Measurements from ENCODE around the gene TMIGD2. TPM values are rescaled to one million over a fixed set of nuclear protein-coding genes. Genes with fewer than 3 reads are reported as not detected.
"Not testable (repeated sequence)": the region's sequence is repeated elsewhere in the genome, so short reads cannot be mapped to it uniquely, and the experiment has no call there.

Gene TMIGD2
- total RNA-seq, 1 experiment from 2014 or later: 0.94 TPM

DNA sequence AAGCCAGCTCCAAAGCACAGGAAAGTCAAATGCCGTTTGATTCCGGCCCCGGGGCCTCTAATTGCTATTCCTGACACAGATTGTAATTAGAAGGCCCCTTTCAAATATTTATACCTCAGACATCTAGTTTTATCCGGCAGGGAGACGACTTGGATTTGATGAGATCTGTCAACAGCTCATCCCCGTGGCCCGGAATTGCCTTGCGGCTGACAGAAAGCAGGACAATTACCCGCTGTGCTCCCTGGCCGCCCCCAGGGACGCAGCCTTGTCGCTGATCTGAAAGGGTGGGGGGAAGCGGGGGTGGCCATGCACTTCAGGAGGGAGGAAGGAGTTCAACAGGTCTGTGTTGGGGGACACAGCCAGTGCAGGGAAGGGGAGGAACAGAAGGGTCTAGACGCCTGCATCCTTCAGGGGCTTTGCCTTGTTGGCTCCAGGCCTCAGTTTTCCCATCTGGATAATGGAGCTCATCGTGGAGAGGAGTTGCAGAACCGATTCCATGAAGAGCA is 24.9 kb downstream of the TMIGD2 start:
- Mint-ChIP-seq H3K4me1 (peaks cover 8% of the 10 kb centered on the region; the same call in 1 of the 2 replicates), H3K27me3 (ENCODE audit: low read depth) (peaks cover 45% of the 10 kb centered on the region), H3K4me3 (peak overlapping the region; percentile 8; the same call in 1 of the 2 replicates), H3K36me3 (no peaks in the 10 kb centered on the region), H3K9me3 (no peaks in the 10 kb centered on the region), H3K27ac (no peak overlapping the region)
- CTCF ChIA-PET: interaction anchor here (0.6 to 10.5 kb wide), 5 partner anchors 9 to 227 kb away, joined by 3 to 172 read pairs (median 5); no protein-coding TSS in a partner anchor
- ATAC-seq (no peak), DNase-seq (ENCODE audit: low spot score) (no peak)
- POLR2A ChIA-PET: interaction anchor here (0.6 to 1.2 kb wide), 2 partner anchors 16 to 66 kb away, joined by 3 to 4 read pairs; no protein-coding TSS in a partner anchor
- peak; percentile 87 for TF ChIP-seq GTF2I (CRISPR knock-in tag; conservative IDR thresholded peaks at IDR 0.05)
- TF ChIP-seq ZNF396 (CRISPR knock-in tag; IDR thresholded peaks at IDR 0.05; ENCODE audit: borderline replicate concordance): no peak

DNA sequence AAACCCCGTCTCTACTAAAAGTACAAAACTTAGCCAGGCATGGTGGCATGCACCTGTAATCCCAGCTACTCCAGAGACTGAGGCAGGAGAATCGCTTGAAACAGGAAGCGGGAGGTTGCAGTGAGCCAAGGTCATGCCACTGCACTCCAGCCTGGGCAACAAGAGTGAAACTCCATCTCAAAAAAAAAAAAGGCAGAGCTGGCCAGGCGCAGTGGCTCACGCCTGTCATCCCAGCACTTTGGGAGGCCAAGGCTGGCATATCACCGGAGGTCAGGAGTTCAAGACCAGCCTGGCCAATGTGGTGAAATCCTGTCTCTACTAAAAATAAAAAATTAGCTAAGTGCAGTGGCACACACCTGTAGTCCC is 27.9 kb downstream of the TMIGD2 start:
- H3K4me1 Mint-ChIP-seq; H3K27ac Mint-ChIP-seq; DNase-seq (ENCODE audit: low spot score); ATAC-seq; H3K9me3 Mint-ChIP-seq; H3K36me3 Mint-ChIP-seq; H3K4me3 Mint-ChIP-seq: not testable (repeated sequence)
- ChIA-PET POLR2A (interaction anchor here (1.7 kb wide), 1 partner anchor 68 kb away, joined by 6 read pairs; no protein-coding TSS in a partner anchor), CTCF (interaction anchor here (2.4 kb wide), 1 partner anchor 78 kb away, joined by 7 read pairs; no protein-coding TSS in a partner anchor)
- H3K27me3 Mint-ChIP-seq (ENCODE audit: low read depth): peaks cover 18% of the 10 kb centered on the region

DNA sequence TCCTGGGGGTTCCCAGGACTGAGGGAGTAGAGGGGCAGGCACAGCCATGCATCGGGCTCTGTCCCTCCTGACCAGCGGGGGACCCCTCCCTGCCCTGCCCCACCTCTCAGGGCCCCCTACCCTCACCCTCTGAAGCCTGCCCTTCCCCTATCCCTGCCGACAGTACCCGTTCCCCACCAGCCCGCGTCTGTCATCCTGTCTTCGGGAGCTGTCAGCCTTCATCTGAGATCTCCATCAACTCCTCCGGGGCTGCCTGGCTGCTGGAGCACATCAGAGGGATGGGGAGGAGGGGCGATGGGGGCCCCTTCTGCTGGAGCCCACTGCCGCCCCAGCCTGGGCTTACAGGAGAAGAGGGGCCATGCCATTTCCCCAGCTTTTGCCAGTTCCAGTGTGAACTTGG is 29.3 kb downstream of the TMIGD2 start:
- CTCF ChIA-PET: interaction anchor here (1.2 to 2.4 kb wide), 2 partner anchors 16 to 80 kb away, joined by 3 to 7 read pairs; no protein-coding TSS in a partner anchor
- Mint-ChIP-seq H3K4me1 (peaks cover 3% of the 10 kb centered on the region; the same call in 1 of the 2 replicates), H3K4me3 (no peak overlapping the region), H3K36me3 (peaks cover 8% of the 10 kb centered on the region), H3K9me3 (no peaks in the 10 kb centered on the region), H3K27me3 (ENCODE audit: low read depth) (peaks cover 9% of the 10 kb centered on the region), H3K27ac (no peak overlapping the region)
- no peak for DNase-seq (ENCODE audit: low spot score)
- POLR2A ChIA-PET: interaction anchor here (1.7 kb wide), 1 partner anchor 70 kb away, joined by 6 read pairs; no protein-coding TSS in a partner anchor
- ATAC-seq: no peak
- no peak for TF ChIP-seq ZNF138 (CRISPR knock-in tag; conservative IDR thresholded peaks at IDR 0.05)
- TF ChIP-seq, protein P1, sequence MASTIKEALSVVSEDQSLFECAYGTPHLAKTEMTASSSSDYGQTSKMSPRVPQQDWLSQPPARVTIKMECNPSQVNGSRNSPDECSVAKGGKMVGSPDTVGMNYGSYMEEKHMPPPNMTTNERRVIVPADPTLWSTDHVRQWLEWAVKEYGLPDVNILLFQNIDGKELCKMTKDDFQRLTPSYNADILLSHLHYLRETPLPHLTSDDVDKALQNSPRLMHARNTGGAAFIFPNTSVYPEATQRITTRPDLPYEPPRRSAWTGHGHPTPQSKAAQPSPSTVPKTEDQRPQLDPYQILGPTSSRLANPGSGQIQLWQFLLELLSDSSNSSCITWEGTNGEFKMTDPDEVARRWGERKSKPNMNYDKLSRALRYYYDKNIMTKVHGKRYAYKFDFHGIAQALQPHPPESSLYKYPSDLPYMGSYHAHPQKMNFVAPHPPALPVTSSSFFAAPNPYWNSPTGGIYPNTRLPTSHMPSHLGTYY (CRISPR knock-in tag; IDR thresholded peaks at IDR 0.05): no peak
- TF ChIP-seq, protein P2, sequence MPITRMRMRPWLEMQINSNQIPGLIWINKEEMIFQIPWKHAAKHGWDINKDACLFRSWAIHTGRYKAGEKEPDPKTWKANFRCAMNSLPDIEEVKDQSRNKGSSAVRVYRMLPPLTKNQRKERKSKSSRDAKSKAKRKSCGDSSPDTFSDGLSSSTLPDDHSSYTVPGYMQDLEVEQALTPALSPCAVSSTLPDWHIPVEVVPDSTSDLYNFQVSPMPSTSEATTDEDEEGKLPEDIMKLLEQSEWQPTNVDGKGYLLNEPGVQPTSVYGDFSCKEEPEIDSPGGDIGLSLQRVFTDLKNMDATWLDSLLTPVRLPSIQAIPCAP (CRISPR knock-in tag; IDR thresholded peaks at IDR 0.05): no peak
- TF ChIP-seq ZNF416 (CRISPR knock-in tag; IDR thresholded peaks at IDR 0.05): no peak
- TF ChIP-seq GRHL2 (CRISPR knock-in tag; IDR thresholded peaks at IDR 0.05; ENCODE audit: insufficient replicate concordance, severe bottlenecking): no peak

DNA sequence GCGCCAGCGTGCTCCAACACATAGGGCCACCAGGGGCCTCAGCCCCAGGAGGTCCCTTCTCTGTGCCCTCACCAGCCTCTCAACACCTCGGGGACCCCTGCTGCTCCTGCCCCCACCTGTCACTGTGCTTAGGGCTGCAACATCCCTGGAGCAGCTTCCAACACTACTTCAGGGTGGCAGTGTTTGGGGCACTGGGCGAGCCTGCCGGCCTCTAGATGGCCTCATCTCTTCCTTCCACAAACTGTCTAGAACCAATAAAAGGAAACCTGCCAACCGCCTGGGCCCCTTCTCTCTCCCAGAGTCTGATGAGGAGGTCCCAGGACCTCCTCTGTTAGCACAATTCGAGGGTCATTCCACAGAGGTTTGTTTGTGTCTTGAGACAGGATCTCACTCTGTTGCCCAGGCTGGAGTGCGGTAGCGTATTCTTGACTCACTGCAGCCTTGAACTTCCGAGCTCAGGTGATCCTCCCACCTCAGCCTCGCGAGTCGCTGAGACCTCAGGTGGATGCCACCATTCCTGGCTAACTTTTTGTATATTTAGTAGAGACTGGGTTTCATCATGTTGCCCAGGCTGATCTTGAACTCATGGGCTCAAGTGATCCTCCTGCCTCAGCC is 33.3 kb downstream of the TMIGD2 start:
- POLR2A ChIA-PET: interaction anchor here (0.6 to 0.7 kb wide), 2 partner anchors 74 to 117 kb away, joined by 3 read pairs; no protein-coding TSS in a partner anchor
- Mint-ChIP-seq H3K27me3 (ENCODE audit: low read depth) (no peaks in the 10 kb centered on the region), H3K36me3 (peaks cover 17% of the 10 kb centered on the region), H3K27ac (no peak overlapping the region), H3K4me3 (no peak overlapping the region), H3K9me3 (no peaks in the 10 kb centered on the region), H3K4me1 (no peaks in the 10 kb centered on the region; the same call in 1 of the 2 replicates)
- ATAC-seq (no peak), DNase-seq (ENCODE audit: low spot score) (no peak)
- CTCF ChIA-PET: interaction anchor here (2.2 to 4.5 kb wide), 12 partner anchors 11 to 177 kb away, joined by 10 to 187 read pairs (median 46); partner anchors contain the start of genes EBI3, FSD1, MPND and SHD
- TF ChIP-seq, protein P3, sequence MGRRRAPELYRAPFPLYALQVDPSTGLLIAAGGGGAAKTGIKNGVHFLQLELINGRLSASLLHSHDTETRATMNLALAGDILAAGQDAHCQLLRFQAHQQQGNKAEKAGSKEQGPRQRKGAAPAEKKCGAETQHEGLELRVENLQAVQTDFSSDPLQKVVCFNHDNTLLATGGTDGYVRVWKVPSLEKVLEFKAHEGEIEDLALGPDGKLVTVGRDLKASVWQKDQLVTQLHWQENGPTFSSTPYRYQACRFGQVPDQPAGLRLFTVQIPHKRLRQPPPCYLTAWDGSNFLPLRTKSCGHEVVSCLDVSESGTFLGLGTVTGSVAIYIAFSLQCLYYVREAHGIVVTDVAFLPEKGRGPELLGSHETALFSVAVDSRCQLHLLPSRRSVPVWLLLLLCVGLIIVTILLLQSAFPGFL (CRISPR knock-in tag; IDR thresholded peaks at IDR 0.05; ENCODE audit: borderline replicate concordance): no peak
- no peak for TF ChIP-seq ZNF138 (CRISPR knock-in tag; conservative IDR thresholded peaks at IDR 0.05)
- TF ChIP-seq CREB1 (CRISPR knock-in tag; IDR thresholded peaks at IDR 0.05): no peak
- no peak for TF ChIP-seq ZNF232 (CRISPR knock-in tag; IDR thresholded peaks at IDR 0.05)
- TF ChIP-seq NFATC4 (CRISPR knock-in tag; IDR thresholded peaks at IDR 0.05): no peak
- no peak for TF ChIP-seq ELF4 (CRISPR knock-in tag; IDR thresholded peaks at IDR 0.05; ENCODE audit: low read depth)
